H1 (cell line): ENCODE measurements around the gene TUBGCP5. TPM values are rescaled to one million over a fixed set of nuclear protein-coding genes. Genes with fewer than 3 reads are reported as not detected.

Experiments
- CTCF ChIA-PET: fragments of 300-600 bp; sonication (Branson Sonifier 250); formaldehyde crosslinking; loops from one replicate; lab custom pipeline; 2021; ENCODE audit not compliant: partially characterized antibody; lab: Charles Lee
- POLR2A ChIA-PET: fragments of 300-600 bp; sonication (Branson Sonifier 250); formaldehyde crosslinking; loops from one replicate; lab custom pipeline; 2021; ENCODE audit warnings: inconsistent platforms; ENCODE audit not compliant: partially characterized antibody; lab: Charles Lee
- DNase-seq, 2 experiments: peaks; one replicate each; pipeline versions ENCODE4 v3.0.0 to v3.0.0-alpha.2; 2010 to 2022; ENCODE audit warnings: low spot score in 2 of 2, low read depth in 1 of 2, mixed read lengths in 1 of 2
- FAIRE-seq: peaks from 2 replicates; lab custom pipeline; 2011; peaks lifted over from hg19 to GRCh38; lab: Jason Lieb, UNC
- H2AFZ ChIP-seq: 2 replicates; pipeline ENCODE4 v1.8.1; 2012; ENCODE audit warnings: low read length, inconsistent platforms
- H2AK5ac ChIP-seq: 2 replicates; pipeline ENCODE4 v1.6.1; 2013; ENCODE audit warnings: low read depth, low read length
- H2BK120ac ChIP-seq: replicated peaks from 2 replicates; pipeline ENCODE3; 2013; ENCODE audit warnings: low read depth, low read length, inconsistent platforms
- H2BK12ac ChIP-seq: 2 replicates; pipeline ENCODE4 v1.6.1; 2013; ENCODE audit warnings: low read depth, low read length
- H2BK15ac ChIP-seq: 2 replicates; pipeline ENCODE4 v1.6.1; 2013; ENCODE audit warnings: low read length
- H2BK20ac ChIP-seq: 2 replicates; pipeline ENCODE4 v1.6.1; 2013; ENCODE audit warnings: low read length
- H2BK5ac ChIP-seq: 2 replicates; pipeline ENCODE4 v1.6.1; 2013; ENCODE audit warnings: low read depth, low read length
- H3K14ac ChIP-seq: 2 replicates; pipeline ENCODE4 v1.6.1; 2013; ENCODE audit warnings: inconsistent platforms; ENCODE audit not compliant: insufficient read length
- H3K18ac ChIP-seq: 2 replicates; pipeline ENCODE4 v1.6.1; 2013; ENCODE audit warnings: low read length; ENCODE audit errors: extremely low read depth
- H3K23ac ChIP-seq: 2 replicates; pipeline ENCODE4 v1.6.1; 2013; ENCODE audit warnings: inconsistent platforms; ENCODE audit not compliant: insufficient read length
- H3K23me2 ChIP-seq: 2 replicates; pipeline ENCODE4 v1.6.1; 2013; ENCODE audit warnings: low read depth, low read length
- H3K27ac ChIP-seq: 2 replicates; pipeline ENCODE4 v1.6.1; 2011; ENCODE audit warnings: low read depth, low read length, inconsistent platforms
- H3K27me3 ChIP-seq, 4 experiments: replicated peaks in 1 of 4; 1 replicate in 1 of 4; 2 replicates in 3 of 4; pipeline versions ENCODE4 v1.6.1 to v1.8.1; 2011 to 2013; ENCODE audit warnings: low read length in 3 of 4, mild to moderate bottlenecking in 3 of 4, inconsistent platforms in 2 of 4, mixed read lengths in 2 of 4, moderate library complexity in 1 of 4; ENCODE audit not compliant: control insufficient read depth in 3 of 4, insufficient read depth in 3 of 4; ENCODE audit errors: extremely low read depth in 1 of 4
- H3K36me3 ChIP-seq, 4 experiments: 2 replicates each; pipeline versions ENCODE4 v1.6.1 to v1.8.1; 2011 to 2013; ENCODE audit warnings: mild to moderate bottlenecking in 4 of 4, low read length in 3 of 4, moderate library complexity in 2 of 4, control low read depth in 1 of 4, inconsistent platforms in 1 of 4; ENCODE audit not compliant: insufficient read depth in 4 of 4, control insufficient read depth in 2 of 4
- H3K4ac ChIP-seq: replicated peaks from 2 replicates; pipeline ENCODE3; 2013; ENCODE audit warnings: low read length, low read depth, mixed read lengths, inconsistent platforms; ENCODE audit not compliant: insufficient read length
- H3K4me1 ChIP-seq, 4 experiments: replicated peaks in 1 of 4; 1 replicate in 1 of 4; 2 replicates in 3 of 4; pipeline versions ENCODE4 v1.6.1 to v1.8.1; 2011 to 2013; ENCODE audit warnings: low read length in 3 of 4, inconsistent platforms in 2 of 4, mixed read lengths in 1 of 4; ENCODE audit not compliant: insufficient read depth in 4 of 4, control insufficient read depth in 3 of 4
- H3K4me2 ChIP-seq, 2 experiments: 2 replicates each; pipeline versions ENCODE4 v1.6.1 to v1.8.1; 2011 to 2013; ENCODE audit warnings: low read depth in 2 of 2, low read length in 2 of 2, control low read depth in 1 of 2, inconsistent platforms in 1 of 2, mild to moderate bottlenecking in 1 of 2; ENCODE audit not compliant: insufficient read depth in 1 of 2
- H3K4me3 ChIP-seq, 4 experiments: fragments of 200-600, 300-600 bp in 1 of 4; sonication (generic), shearing (Covaris generic), sonication (Bioruptor Twin) in 1 of 4; 2 replicates each; pipeline versions ENCODE4 v1.5.1 to v1.8.1; 2011 to 2016; ENCODE audit warnings: low read length in 4 of 4, low read depth in 3 of 4, control low read depth in 2 of 4, inconsistent platforms in 2 of 4, mild to moderate bottlenecking in 2 of 4, mixed read lengths in 1 of 4, moderate library complexity in 1 of 4; ENCODE audit not compliant: insufficient read depth in 2 of 4; ENCODE audit errors: extremely low read depth in 1 of 4
- H3K56ac ChIP-seq: replicated peaks from 2 replicates; pipeline ENCODE3; 2013; ENCODE audit warnings: low read depth, mild to moderate bottlenecking, mixed read lengths, low read length, inconsistent platforms; ENCODE audit not compliant: insufficient read length
- H3K79me1 ChIP-seq: 2 replicates; pipeline ENCODE4 v1.6.1; 2013; ENCODE audit warnings: low read depth, low read length, control low read depth
- H3K79me2 ChIP-seq, 2 experiments: 2 replicates each; pipeline versions ENCODE4 v1.6.1 to v1.8.1; 2012 to 2013; ENCODE audit warnings: low read length in 2 of 2, mild to moderate bottlenecking in 2 of 2, inconsistent platforms in 1 of 2; ENCODE audit not compliant: insufficient read depth in 2 of 2, control insufficient read depth in 1 of 2
- H3K9ac ChIP-seq, 4 experiments: replicated peaks in 1 of 4; 1 replicate in 1 of 4; 2 replicates in 3 of 4; pipeline versions ENCODE4 v1.6.1 to v1.8.1; 2011 to 2013; ENCODE audit warnings: low read depth in 3 of 4, low read length in 3 of 4, control low read depth in 2 of 4, mild to moderate bottlenecking in 2 of 4, moderate library complexity in 2 of 4, inconsistent platforms in 1 of 4; ENCODE audit errors: extremely low read depth in 1 of 4
- H3K9me3 ChIP-seq, 2 experiments: 2 replicates each; pipeline versions ENCODE4 v1.6.1 to v1.8.1; 2012 to 2013; ENCODE audit warnings: mild to moderate bottlenecking in 2 of 2, moderate library complexity in 2 of 2, control low read depth in 1 of 2, inconsistent platforms in 1 of 2, low read depth in 1 of 2, low read length in 1 of 2, mixed read lengths in 1 of 2; ENCODE audit not compliant: insufficient read depth in 2 of 2
- H4K20me1 ChIP-seq, 2 experiments: replicated peaks in 1 of 2; 2 replicates each; pipeline versions ENCODE3 to v1.8.1; 2011 to 2013; ENCODE audit warnings: inconsistent platforms in 2 of 2, low read length in 2 of 2, mild to moderate bottlenecking in 1 of 2; ENCODE audit not compliant: insufficient read depth in 2 of 2, control insufficient read depth in 1 of 2
- H4K5ac ChIP-seq: 2 replicates; pipeline ENCODE4 v1.6.1; 2013; ENCODE audit warnings: low read length, low read depth, mixed read lengths, inconsistent platforms; ENCODE audit not compliant: insufficient read length
- H4K8ac ChIP-seq: 2 replicates; pipeline ENCODE4 v1.8.0; 2013; ENCODE audit warnings: mild to moderate bottlenecking, moderate library complexity, low read length, inconsistent platforms; ENCODE audit not compliant: insufficient read depth; ENCODE audit errors: extremely low read depth
- H4K91ac ChIP-seq: replicated peaks from 2 replicates; pipeline ENCODE3; 2013; ENCODE audit warnings: low read length, mixed read lengths, inconsistent platforms; ENCODE audit not compliant: insufficient read length
- ASH2L ChIP-seq: fragments of 200-600, 300-600 bp; sonication (generic); IDR thresholded peaks from one replicate; pipeline ENCODE4 v1.7.1; 2017; ENCODE audit warnings: low read length
- CBX8 ChIP-seq: fragments of 300-800, 300-1000 bp; sonication (generic); IDR thresholded peaks from 2 replicates; pipeline ENCODE4 v1.7.1; 2016; ENCODE audit warnings: low read depth, low read length, borderline replicate concordance
- CTCF ChIP-seq, 3 experiments: IDR thresholded peaks; 1 replicate in 2 of 3; 2 replicates in 1 of 3; pipeline versions ENCODE4 v1.5.1 to v1.6.1; 2011; ENCODE audit warnings: low read length in 3 of 3, mild to moderate bottlenecking in 3 of 3, inconsistent platforms in 2 of 3, low read depth in 1 of 3, moderate library complexity in 1 of 3; ENCODE audit not compliant: insufficient read depth in 1 of 3; ENCODE audit errors: control extremely low read depth in 1 of 3
- EGR1 ChIP-seq: IDR thresholded peaks from 2 replicates; pipeline ENCODE4 v1.6.1; 2011; ENCODE audit warnings: low read depth, low read length, borderline replicate concordance
- RAD21 ChIP-seq, 2 experiments: IDR thresholded peaks in 1 of 2; conservative IDR thresholded peaks in 1 of 2; 2 replicates each; pipeline ENCODE4 v1.6.1; 2011; ENCODE audit warnings: low read depth in 2 of 2, low read length in 2 of 2, improper control_type of control experiment in 1 of 2, inconsistent platforms in 1 of 2, mild to moderate bottlenecking in 1 of 2, moderate library complexity in 1 of 2
- TCF12 ChIP-seq: IDR thresholded peaks from 2 replicates; pipeline ENCODE4 v1.6.1; 2011; ENCODE audit warnings: low read depth, mild to moderate bottlenecking, low read length
- WGBS, 2 experiments: shearing (Covaris generic) in 1 of 2; methylation state at CpG; one replicate each; pipeline versions ENCODE4 v1.1.6 to v1.1.7; 2013 to 2015; ENCODE audit warnings: low lambda C conversion rate in 2 of 2, mixed read lengths in 2 of 2, inconsistent platforms in 1 of 2, low coverage in 1 of 2, missing lambda C conversion rate in 1 of 2; ENCODE audit not compliant: insufficient replicate concordance in 2 of 2, insufficient coverage in 1 of 2, insufficient read length in 1 of 2; ENCODE audit errors: extremely low coverage in 1 of 2, missing lambda C conversion rate in 1 of 2; 5-methylcytosine and 5-hydroxymethylcytosine counted together
- polyA plus RNA-seq, 7 experiments: library from polyadenylated mRNA; depleted of rRNA in 3 of 7; stranded (reverse) in 5 of 7; unstranded in 2 of 7; fragments of >200 nt in 5 of 7; fragments of 200-250 nt in 2 of 7; gene quantifications; 1 replicate in 5 of 7; 2 replicates in 1 of 7; 4 replicates in 1 of 7; pipeline versions ENCODE4 v1.2.1 to v1.2.3, GENCODE V29; 2011 to 2013; ENCODE audit warnings: missing spikeins in 2 of 7, mixed read lengths in 2 of 7
- total RNA-seq: library from RNA; stranded (reverse); fragmentation: NEBNext Ultra II Directional; extraction: Animal tissue kit (Norgen Biotek cat#: 25700); gene quantifications from 2 replicates; pipeline ENCODE4 v1.2.1, GENCODE V29; 2021

The TUBGCP5 gene
- total and polyA plus RNA-seq, 2 of the 8 experiments (the other 6 are each of a cell fraction or from before 2014, with no cell fraction given) = 6.3 to 12.5 TPM

- POLR2A ChIA-PET = interaction anchor here (0.6 kb wide), 1 partner anchor 15 kb away, joined by 3 read pairs; no protein-coding TSS in a partner anchor
- no peak overlapping the region for H2BK20ac ChIP-seq
Measured at GRCh38 chr15:22951381-22952280, 87.7 kb downstream of the TUBGCP5 start.

More at GRCh38 chr15:22951381-22952280, 87.7 kb downstream of the TUBGCP5 start:
- CTCF ChIA-PET = interaction anchor here (0.7 kb wide), 1 partner anchor 132 kb away, joined by 3 read pairs; no protein-coding TSS in a partner anchor
- no peak for TF ChIP-seq TCF12
- no peak for TF ChIP-seq CTCF (IDR thresholded peaks at IDR 0.05; ENCODE audit: control extremely low read depth in 1 of 3, insufficient read depth in 1 of 3, low read depth in 1 of 3, low read length in 3 of 3)
- peak in 1 of 2 experiments; percentile 5; a peak in 1 of 4 replicates for TF ChIP-seq RAD21 (IDR thresholded peaks at IDR 0.05 in 1 of 2, conservative IDR thresholded peaks at IDR 0.05 in 1 of 2; ENCODE audit: low read depth in 2 of 2, low read length in 2 of 2)
- no peak for TF ChIP-seq CBX8
- no peak for TF ChIP-seq ASH2L
- TF ChIP-seq EGR1 = 0 out of 2 replicates have a peak, but pooled peaks have one; percentile 36
- Histone ChIP-seq H3K27ac (no peak overlapping the region), H3K18ac (no peak overlapping the region), H2AK5ac (no peak overlapping the region), H3K23ac (no peak overlapping the region), H4K91ac (peak overlapping the region; percentile 31), H3K4me3 (no peak overlapping the region), H2BK15ac (no peak overlapping the region), H2AFZ (no peak overlapping the region), H3K79me1 (peaks cover 11% of the 10 kb centered on the region), H3K9me3 (no peaks in the 10 kb centered on the region; a peak in 1 of 4 replicates), H3K14ac (no peak overlapping the region), H4K5ac (no peak overlapping the region), H3K56ac (no peak overlapping the region), H3K4me2 (no peak overlapping the region), H4K20me1 (peaks cover 36 to 52% of the 10 kb centered on the region in 2 experiments), H2BK12ac (no peak overlapping the region), H4K8ac (no peak overlapping the region), H3K23me2 (no peaks in the 10 kb centered on the region), H3K79me2 (peaks cover 0 to 17% of the 10 kb centered on the region in 2 experiments; a peak in 2 of 4 replicates), H3K27me3 (peaks cover 8 to 46% (median 24%) of the 10 kb centered on the region in 4 experiments), H2BK120ac (no peak overlapping the region), H3K36me3 (no peaks in the 10 kb centered on the region), H2BK5ac (peak overlapping the region; percentile 9; the same call in 1 of the 2 replicates), H3K9ac (no peak overlapping the region), H3K4ac (no peak overlapping the region), H3K4me1 (peaks cover 3 to 14% (median 6%) of the 10 kb centered on the region in 4 experiments; a peak in 6 of 7 replicates)
- no peak for FAIRE-seq
- DNase-seq = no peak
- 92% methylated on average over 39 of the region's 39 CpGs; no CpG with 5 or more reads in 1 of the 2 experiments for WGBS, 2 experiments
